Esophagus muscularis mucosa (tissue), 4 donors: ENCODE results near the gene CTRL. TPM values are rescaled to one million over a fixed set of nuclear protein-coding genes. Genes with fewer than 3 reads are reported as not detected.
A peak's percentile ranks its signal among the peaks of the same experiment; 100 is the strongest.

Experiments
- DNase-seq: peaks from one replicate; pipeline ENCODE4 v3.0.0-alpha.2; 2017; ENCODE audit errors: extremely low spot score
- H3K27ac ChIP-seq, 4 donors: fragments of 200-600 bp; sonication (generic); replicated peaks in 1 of 4; 1 replicate in 3 of 4; 2 replicates in 1 of 4; pipeline ENCODE4 v1.5.1; 2016 to 2019; ENCODE audit warnings: mild to moderate bottlenecking in 1 of 4
- H3K27me3 ChIP-seq, 4 donors: fragments of 200-600 bp; sonication (generic); one replicate each; pipeline versions ENCODE4 v1.5.1 to v1.6.0; 2016 to 2019
- H3K36me3 ChIP-seq, 4 donors: fragments of 200-600 bp; sonication (generic); one replicate each; pipeline ENCODE4 v1.5.1; 2016 to 2019
- H3K4me1 ChIP-seq, 4 donors: fragments of 200-600 bp; sonication (generic); one replicate each; pipeline ENCODE4 v1.5.1; 2016 to 2019
- H3K4me3 ChIP-seq, 4 donors: fragments of 200-600 bp; sonication (generic); 1 replicate in 2 of 4; 2 replicates in 2 of 4; pipeline ENCODE4 v1.5.1; 2016 to 2019; ENCODE audit warnings: mild to moderate bottlenecking in 4 of 4, moderate library complexity in 1 of 4
- H3K9me3 ChIP-seq, 4 donors: fragments of 200-600 bp; sonication (generic); 1 replicate in 3 of 4; 2 replicates in 1 of 4; pipeline ENCODE4 v1.5.1; 2016 to 2019
- CTCF ChIP-seq, 3 experiments: fragments of 200-600 bp in 2 of 3; fragments of 450-650 bp in 1 of 3; sonication (generic) in 2 of 3; IDR thresholded peaks; one replicate each; pipeline ENCODE4 v1.5.1; 2017 to 2019; ENCODE audit warnings: antibody characterized with exemption in 3 of 3, mild to moderate bottlenecking in 2 of 3, moderate library complexity in 1 of 3
- EP300 ChIP-seq: sonication (generic); formaldehyde crosslinking; IDR thresholded peaks from one replicate; pipeline ENCODE4 v1.6.1; 2017; ENCODE audit warnings: antibody characterized with exemption
- POLR2A ChIP-seq: fragments of 450-650 bp; IDR thresholded peaks from one replicate; pipeline ENCODE4 v1.6.1; 2017; ENCODE audit warnings: antibody characterized with exemption, moderate library complexity, mild to moderate bottlenecking, low read depth
- POLR2AphosphoS5 ChIP-seq, 2 donors: sonication (generic); formaldehyde crosslinking; IDR thresholded peaks; one replicate each; pipeline ENCODE4 v1.6.1; 2017; ENCODE audit warnings: antibody characterized with exemption in 2 of 2
- WGBS: methylation state at CpG from one replicate; pipeline ENCODE4 v1.1.5; 2018; 5-methylcytosine and 5-hydroxymethylcytosine counted together
- intact Hi-C: fragments of 100-400 bp; cut with DNase I; formaldehyde crosslinking; loops from one replicate; pipeline ENCODE4 v1.15.1; 2023
- total RNA-seq, 4 donors: library from RNA; depleted of rRNA; stranded (reverse); fragments of >200 nt; gene quantifications; one replicate each; pipeline versions ENCODE4 v1.1.0 to v1.2.1, GENCODE V29; 2016

Gene CTRL
- total RNA-seq, 4 donors from 2014 or later = 0.80 to 1.1 (median 0.99) TPM; not detected in 1

- H3K27me3 ChIP-seq = no peaks in the 10 kb centered on the region
- peak; percentile 18 to 92 for TF ChIP-seq POLR2AphosphoS5 (IDR thresholded peaks at IDR 0.05)
- peak; percentile 77 for TF ChIP-seq POLR2A
- TF ChIP-seq CTCF (IDR thresholded peaks at IDR 0.05) = no peak
- no peak for TF ChIP-seq EP300
- H3K27ac ChIP-seq = peak within 1 kb of the TSS; percentile 96 to 100 (median 98)
- peak within 1 kb of the TSS; percentile 88 to 95 (median 92) for H3K4me3 ChIP-seq
- H3K36me3 ChIP-seq = no peaks in the 10 kb centered on the region
- peaks cover 35 to 54% (median 49%) of the 10 kb centered on the region in 4 donors for H3K4me1 ChIP-seq
- no peak for DNase-seq
- 1% methylated on average over 40 of the region's 78 CpGs for WGBS
- intact Hi-C loops = no loop called here
- H3K9me3 ChIP-seq = no peaks in the 10 kb centered on the region
Observed at GRCh38 chr16:67968400-67969253, 37.0 kb upstream of the CTRL start, which contains the start of gene SLC12A4. SLC12A4 (minus strand) TSS chr16:67968637; CDS start chr16:67968553, 84 bp downstream.

- Histone ChIP-seq H3K27ac (peak overlapping the region; percentile 96 to 100 (median 98)), H3K4me1 (peaks cover 41 to 60% (median 55%) of the 10 kb centered on the region in 4 donors), H3K27me3 (no peaks in the 10 kb centered on the region), H3K36me3 (peaks cover 0 to 5% (median 3%) of the 10 kb centered on the region in 4 donors), H3K4me3 (peak overlapping the region; percentile 88 to 95 (median 92)), H3K9me3 (no peaks in the 10 kb centered on the region)
- no peak for TF ChIP-seq EP300
- DNase-seq = no peak
- intact Hi-C loops = no loop called here
- no CpG with 5 or more reads among the region's 45 CpGs for WGBS
Observed at GRCh38 chr16:67967958-67968399, 36.3 kb upstream of the CTRL start.

- H3K27ac ChIP-seq = peak overlapping the region; percentile 96 to 100 (median 98)
- H3K4me3 ChIP-seq = peak overlapping the region; percentile 88 to 95 (median 92)
- H3K36me3 ChIP-seq = peaks cover 4 to 11% (median 9%) of the 10 kb centered on the region in 4 donors
- peaks cover 47 to 66% (median 61%) of the 10 kb centered on the region in 4 donors for H3K4me1 ChIP-seq
- no peaks in the 10 kb centered on the region for H3K9me3 ChIP-seq
- 10% methylated on average over 15 of the region's 18 CpGs for WGBS
- no peak for DNase-seq
- intact Hi-C loops = no loop called here
- H3K27me3 ChIP-seq = no peaks in the 10 kb centered on the region
- TF ChIP-seq CTCF (IDR thresholded peaks at IDR 0.05) (no peak), EP300 (no peak), POLR2A (no peak), POLR2AphosphoS5 (IDR thresholded peaks at IDR 0.05) (no peak)
Observed at GRCh38 chr16:67967183-67967957, 35.7 kb upstream of the CTRL start.

- TF ChIP-seq EP300 (no peak), CTCF (IDR thresholded peaks at IDR 0.05) (no peak), POLR2AphosphoS5 (IDR thresholded peaks at IDR 0.05) (peak; percentile 24 to 48)
- Histone ChIP-seq H3K4me3 (peak overlapping the region; percentile 88 to 95 (median 92)), H3K4me1 (peaks cover 54 to 73% (median 69%) of the 10 kb centered on the region in 4 donors), H3K27ac (peak overlapping the region; percentile 96 to 100 (median 98)), H3K27me3 (no peaks in the 10 kb centered on the region), H3K9me3 (no peaks in the 10 kb centered on the region), H3K36me3 (peaks cover 11 to 18% (median 16%) of the 10 kb centered on the region in 4 donors)
- 32% methylated on average over 3 of the region's 3 CpGs for WGBS
- intact Hi-C loops = no loop called here
- no peak for DNase-seq
Observed at GRCh38 chr16:67966549-67967182, 35.0 kb upstream of the CTRL start.
